ENCODE results near the gene CAMK2N1. TPM values are rescaled to one million over a fixed set of nuclear protein-coding genes. Genes with fewer than 3 reads are reported as not detected.

The CAMK2N1 gene
- total RNA-seq, 1 donor from 2014 or later, result 11.3 TPM

DNA sequence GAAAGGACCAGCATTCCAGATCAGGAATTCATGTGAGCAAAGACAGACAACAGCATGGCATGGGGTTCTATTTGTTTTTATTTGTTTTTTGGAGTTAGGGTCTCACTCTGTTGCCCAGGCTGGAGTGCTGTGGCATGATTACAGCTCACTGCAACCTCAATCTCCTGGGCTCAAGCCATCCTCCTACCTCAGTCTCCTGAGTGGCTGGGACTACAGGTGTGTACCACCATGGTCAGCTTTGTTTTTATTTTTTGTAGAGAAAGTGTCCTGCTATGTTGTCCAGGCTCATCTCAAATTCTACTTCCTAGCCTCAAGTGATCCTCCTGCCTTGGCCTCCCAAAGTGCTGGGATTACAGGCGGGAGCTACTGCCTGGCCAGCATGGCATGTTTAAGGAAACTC is 9.7 kb upstream of the CAMK2N1 start:
- Histone ChIP-seq H3K27me3 (ENCODE audit: control insufficient read depth, insufficient read depth, low read length) (no peaks in the 10 kb centered on the region), H3K36me3 (ENCODE audit: control insufficient read depth, insufficient read depth, low read length) (peaks cover 8% of the 10 kb centered on the region), H3K4me3 (ENCODE audit: low read depth, low read length) (no peak overlapping the region)
- TF ChIP-seq, protein P1, sequence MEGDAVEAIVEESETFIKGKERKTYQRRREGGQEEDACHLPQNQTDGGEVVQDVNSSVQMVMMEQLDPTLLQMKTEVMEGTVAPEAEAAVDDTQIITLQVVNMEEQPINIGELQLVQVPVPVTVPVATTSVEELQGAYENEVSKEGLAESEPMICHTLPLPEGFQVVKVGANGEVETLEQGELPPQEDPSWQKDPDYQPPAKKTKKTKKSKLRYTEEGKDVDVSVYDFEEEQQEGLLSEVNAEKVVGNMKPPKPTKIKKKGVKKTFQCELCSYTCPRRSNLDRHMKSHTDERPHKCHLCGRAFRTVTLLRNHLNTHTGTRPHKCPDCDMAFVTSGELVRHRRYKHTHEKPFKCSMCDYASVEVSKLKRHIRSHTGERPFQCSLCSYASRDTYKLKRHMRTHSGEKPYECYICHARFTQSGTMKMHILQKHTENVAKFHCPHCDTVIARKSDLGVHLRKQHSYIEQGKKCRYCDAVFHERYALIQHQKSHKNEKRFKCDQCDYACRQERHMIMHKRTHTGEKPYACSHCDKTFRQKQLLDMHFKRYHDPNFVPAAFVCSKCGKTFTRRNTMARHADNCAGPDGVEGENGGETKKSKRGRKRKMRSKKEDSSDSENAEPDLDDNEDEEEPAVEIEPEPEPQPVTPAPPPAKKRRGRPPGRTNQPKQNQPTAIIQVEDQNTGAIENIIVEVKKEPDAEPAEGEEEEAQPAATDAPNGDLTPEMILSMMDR (IDR thresholded peaks at IDR 0.05; ENCODE audit: insufficient read depth, low read length, severe bottlenecking), result no peak
- FAIRE-seq (no peak), DNase-seq (ENCODE audit: low read depth) (no peak)

DNA sequence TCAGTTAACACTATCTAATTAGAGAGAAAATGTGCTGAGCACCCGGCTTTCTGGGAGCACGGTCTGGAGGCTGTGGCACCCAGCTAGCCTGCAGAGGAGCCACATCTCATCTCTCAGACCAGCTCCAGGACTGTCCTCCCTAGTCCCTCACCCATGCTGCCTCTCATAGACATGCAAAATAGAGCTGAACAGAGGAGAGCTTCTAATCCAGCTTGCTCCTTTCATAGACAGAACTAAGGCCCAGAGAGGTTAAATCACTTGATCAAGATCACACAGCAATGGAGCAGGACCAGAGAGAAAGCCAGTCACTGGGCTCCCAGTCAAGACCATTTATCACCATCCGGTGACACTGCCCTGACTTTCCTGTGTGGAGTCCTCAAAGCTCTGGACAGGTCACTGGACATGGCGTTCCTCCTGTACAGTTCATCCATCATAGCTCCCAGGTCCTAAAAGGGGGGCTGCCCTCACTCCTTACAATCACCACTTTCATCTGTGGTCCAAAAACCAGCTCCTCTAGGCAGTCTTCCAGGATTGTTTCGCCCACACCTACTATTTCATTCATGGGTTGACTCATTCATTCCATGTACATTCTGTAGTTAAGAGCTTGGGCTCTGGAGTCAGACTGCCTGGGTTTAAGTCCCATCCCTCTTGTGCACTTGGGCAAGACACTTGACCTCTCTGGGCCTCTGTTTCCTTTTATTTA is 8.8 kb upstream of the CAMK2N1 start:
- TF ChIP-seq, protein P1 (IDR thresholded peaks at IDR 0.05; ENCODE audit: insufficient read depth, low read length, severe bottlenecking), result no peak
- peak; percentile 92 for DNase-seq (ENCODE audit: low read depth)
- H3K36me3 ChIP-seq (ENCODE audit: control insufficient read depth, insufficient read depth, low read length), result peaks cover 3% of the 10 kb centered on the region
- no peaks in the 10 kb centered on the region for H3K27me3 ChIP-seq (ENCODE audit: control insufficient read depth, insufficient read depth, low read length)
- peak; percentile 64 for FAIRE-seq
- H3K4me3 ChIP-seq (ENCODE audit: low read depth, low read length), result no peak overlapping the region

DNA sequence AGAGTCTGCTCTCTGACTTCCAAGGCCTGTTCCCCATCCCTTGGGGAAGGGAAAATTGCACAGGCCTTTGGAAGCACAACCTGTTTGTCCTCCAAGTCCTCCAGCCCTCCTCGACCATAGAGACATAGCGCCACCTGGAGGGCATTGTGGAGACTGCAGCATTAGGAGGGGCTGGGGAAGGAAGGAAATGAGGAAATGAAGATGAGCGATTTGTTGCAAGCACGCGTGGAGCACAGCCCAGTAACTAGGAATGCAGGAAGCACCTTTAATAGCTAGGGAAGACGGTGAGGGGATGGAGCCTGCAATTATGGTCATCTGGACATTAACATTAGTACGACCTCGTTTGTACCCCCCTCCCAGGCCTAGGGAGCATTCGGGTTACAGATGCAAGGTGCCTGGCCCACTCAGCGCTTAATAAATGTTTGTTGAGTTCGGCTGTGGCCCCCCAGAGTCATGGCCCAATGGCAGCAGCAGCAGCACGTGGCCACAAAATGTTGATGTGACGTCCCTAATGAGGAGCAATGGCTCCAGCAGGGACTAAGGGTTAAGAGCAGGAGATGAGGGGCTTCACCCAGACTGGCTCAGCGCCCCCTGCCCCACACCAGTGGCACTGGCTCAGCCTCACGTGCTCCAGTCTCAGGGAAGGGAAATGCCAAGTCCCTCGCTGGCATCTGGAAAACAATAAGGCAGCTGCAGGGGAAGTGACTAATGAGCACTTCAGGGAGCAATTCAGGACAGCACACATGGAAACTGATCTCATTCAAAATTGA is 8.0 kb upstream of the CAMK2N1 start:
- peak; percentile 86 for DNase-seq (ENCODE audit: low read depth)
- TF ChIP-seq, protein P1 (IDR thresholded peaks at IDR 0.05; ENCODE audit: insufficient read depth, low read length, severe bottlenecking), result peak; percentile 90
- no peaks in the 10 kb centered on the region for H3K36me3 ChIP-seq (ENCODE audit: control insufficient read depth, insufficient read depth, low read length)
- FAIRE-seq, result peak; percentile 96
- no peaks in the 10 kb centered on the region for H3K27me3 ChIP-seq (ENCODE audit: control insufficient read depth, insufficient read depth, low read length)
- no peak overlapping the region for H3K4me3 ChIP-seq (ENCODE audit: low read depth, low read length)

DNA sequence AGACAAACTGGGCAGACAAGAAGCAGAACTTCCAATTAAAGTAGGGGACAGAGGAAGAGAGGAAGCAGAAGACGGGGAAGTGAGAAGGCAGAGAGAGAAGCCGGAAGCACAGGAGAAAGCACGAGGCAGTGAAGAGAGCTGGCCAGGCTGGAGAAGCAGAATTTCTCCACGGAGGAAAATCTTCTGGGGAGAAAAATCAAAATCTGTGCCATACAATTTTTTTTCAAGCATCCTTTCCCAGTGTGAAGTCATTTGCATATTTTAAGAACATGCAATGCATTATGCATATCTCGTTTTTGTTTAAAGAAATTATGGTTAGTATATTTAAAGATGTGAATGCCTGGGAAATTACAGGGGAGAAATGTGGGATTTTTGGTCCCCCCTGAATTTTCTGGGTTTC is 7.3 kb upstream of the CAMK2N1 start:
- TF ChIP-seq, protein P1 (IDR thresholded peaks at IDR 0.05; ENCODE audit: insufficient read depth, low read length, severe bottlenecking), result no peak
- Histone ChIP-seq H3K4me3 (ENCODE audit: low read depth, low read length) (no peak overlapping the region), H3K36me3 (ENCODE audit: control insufficient read depth, insufficient read depth, low read length) (no peaks in the 10 kb centered on the region), H3K27me3 (ENCODE audit: control insufficient read depth, insufficient read depth, low read length) (no peaks in the 10 kb centered on the region)
- no peak for DNase-seq (ENCODE audit: low read depth)
- no peak for FAIRE-seq

DNA sequence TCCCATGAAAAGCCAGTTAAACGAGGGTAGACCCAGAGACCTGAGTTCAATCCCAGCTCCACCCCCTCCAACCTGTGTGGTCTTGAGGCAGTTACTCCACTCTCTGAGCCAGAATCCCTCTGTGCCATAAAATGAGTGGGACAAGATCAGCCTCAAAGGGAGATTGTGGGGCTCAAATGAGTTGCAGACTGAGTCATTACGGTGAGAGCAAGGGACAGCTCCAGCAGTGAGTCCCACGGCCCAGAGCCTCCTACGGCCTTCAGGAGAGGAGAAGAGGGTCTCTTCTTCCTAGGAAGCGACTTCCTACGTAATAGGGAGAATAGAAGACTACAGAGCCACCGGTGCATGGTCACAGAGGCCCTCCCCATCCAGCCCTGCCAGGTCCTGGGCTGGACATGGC is 6.7 kb upstream of the CAMK2N1 start:
- H3K36me3 ChIP-seq (ENCODE audit: control insufficient read depth, insufficient read depth, low read length), result no peaks in the 10 kb centered on the region
- FAIRE-seq (no peak), DNase-seq (ENCODE audit: low read depth) (no peak)
- no peak overlapping the region for H3K4me3 ChIP-seq (ENCODE audit: low read depth, low read length)
- TF ChIP-seq, protein P1 (IDR thresholded peaks at IDR 0.05; ENCODE audit: insufficient read depth, low read length, severe bottlenecking), result no peak
- H3K27me3 ChIP-seq (ENCODE audit: control insufficient read depth, insufficient read depth, low read length), result no peaks in the 10 kb centered on the region

Data from bronchial epithelial cell (primary cell).